Activated T-helper 9 cell treated with anti-CD3 and anti-CD28 coated beads, Interleukin-2, amount 50 U/mL, for 16 hours (primary cell): ENCODE results near the gene MPZL1.
"Not testable (repeated sequence)": the region's sequence is repeated elsewhere in the genome, so short reads cannot be mapped to it uniquely, and the experiment has no call there.

ENCODE experiments used
- DNase-seq: peaks from one replicate; pipeline ENCODE4 v3.0.0-alpha.2; 2020; ENCODE audit warnings: low read depth

The MPZL1 gene

DNA sequence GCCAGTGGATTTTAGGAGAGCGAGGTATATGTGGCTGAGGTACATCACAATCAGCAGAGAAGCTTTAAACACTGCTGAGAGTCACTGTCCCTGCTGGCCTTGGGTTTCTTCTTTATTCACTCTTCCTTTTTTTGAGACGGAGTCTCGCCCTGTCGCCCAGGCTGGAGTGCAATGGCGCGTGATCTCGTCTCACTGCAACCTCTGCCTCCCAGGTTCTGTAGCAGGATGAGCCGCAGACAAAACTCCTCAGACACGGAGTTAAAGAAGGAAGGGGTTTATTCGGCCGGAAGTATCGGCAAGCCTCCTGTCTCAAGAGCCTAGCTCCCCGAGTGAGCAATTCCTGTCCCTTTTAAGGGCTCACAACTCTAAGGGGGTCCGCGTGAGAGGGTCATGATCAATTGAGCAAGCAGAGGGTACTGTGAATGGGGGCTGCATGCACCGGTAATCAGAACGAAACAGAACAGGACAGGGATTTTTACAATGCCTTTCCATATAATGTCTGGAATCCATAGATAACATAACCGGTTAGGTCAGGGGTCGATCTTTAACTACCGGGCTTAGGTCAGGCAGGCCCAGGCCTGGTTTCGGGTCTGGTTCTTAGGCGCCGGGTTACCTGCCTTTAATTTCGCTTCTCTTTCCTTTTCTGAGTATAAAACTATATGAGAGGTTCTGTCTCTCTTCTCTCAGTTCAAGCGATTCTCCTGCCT is 1.9 kb upstream of the MPZL1 start:
- not testable (repeated sequence) for DNase-seq

DNA sequence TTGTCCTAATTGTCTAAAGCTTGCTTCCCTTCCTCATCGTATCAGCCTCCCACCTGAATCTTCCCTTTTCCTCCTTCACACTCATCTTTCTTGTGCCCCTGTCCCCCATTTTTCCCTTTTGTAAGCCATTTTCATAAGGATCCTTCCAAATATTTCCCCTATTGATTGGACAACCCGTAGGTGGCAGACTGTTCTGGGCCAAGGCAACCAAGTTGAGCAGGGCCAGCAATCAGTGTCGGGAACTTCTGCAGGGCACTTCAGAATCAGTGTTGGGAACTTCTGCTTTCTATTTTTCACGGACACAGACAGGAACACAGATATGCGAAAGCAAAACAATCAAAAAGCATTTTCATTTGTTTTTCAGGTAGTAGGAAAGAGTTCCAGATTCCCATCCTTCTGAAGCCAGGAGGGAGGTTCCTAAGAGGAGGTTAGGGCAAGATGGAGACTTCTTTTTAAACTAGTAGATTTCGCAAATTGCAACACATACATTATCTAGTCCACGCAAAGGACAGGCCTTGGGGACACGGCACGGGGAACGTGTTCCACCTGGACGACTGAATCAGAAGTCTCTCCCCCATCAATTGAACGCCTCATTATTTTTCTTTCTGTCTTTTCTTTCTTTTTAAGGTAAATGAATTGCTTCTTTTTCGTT is 691 bp upstream of the MPZL1 start:
- no peak for DNase-seq

DNA sequence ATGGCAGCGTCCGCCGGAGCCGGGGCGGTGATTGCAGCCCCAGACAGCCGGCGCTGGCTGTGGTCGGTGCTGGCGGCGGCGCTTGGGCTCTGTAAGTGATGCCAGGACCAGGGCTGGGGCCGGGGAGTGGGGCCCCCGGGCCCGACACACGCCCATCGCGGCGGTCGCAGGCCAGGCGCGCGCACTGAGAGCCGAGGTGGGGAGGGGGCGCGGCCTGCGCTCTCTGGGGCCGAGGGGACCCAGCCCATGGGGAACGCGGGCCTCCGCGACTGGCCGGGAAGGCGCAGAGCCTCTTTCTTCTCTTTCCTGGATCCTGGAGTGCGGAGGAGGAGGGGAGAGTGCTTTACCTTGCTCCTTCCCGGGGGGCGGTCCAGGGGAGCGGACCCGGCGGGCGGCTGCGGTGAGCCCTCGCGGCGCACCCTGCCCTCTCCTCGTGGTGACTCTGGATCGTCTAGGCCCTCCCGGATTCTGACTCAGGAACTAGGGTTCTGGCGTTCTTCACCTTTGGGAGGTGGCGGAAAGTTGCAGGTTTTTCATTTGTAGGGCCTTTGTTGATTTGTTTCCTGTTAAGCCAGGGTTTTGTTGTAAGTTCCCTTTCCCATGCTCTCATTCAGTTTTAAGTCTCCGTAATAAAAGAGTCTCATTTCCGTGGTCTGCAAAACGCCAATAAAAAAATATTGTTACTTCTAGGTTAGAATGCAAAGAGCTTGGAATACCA is 529 bp downstream of the MPZL1 start:
- peak; percentile 5 for DNase-seq

DNA sequence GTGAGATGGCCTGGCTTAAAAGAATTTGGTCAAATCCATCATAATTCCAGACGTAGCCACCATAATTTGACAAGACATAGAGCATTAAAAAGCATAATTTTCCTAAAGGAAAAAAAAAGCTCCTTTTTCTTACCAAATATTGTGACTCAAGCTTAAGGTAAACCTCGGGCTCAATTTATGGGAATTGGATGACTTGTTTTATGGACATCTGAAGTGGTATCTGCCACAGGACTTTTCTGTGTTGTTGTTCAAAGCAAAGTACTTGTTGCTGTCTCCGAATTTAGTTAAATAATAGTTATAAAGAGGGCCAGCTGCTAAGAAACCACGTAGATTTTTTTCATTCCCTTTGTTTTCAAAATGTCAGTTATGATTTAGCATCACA is 1.1 kb downstream of the MPZL1 start:
- DNase-seq: no peak

- DNase-seq: no peak
Observed at GRCh38 chr1:167723707-167724323, 2.0 kb downstream of the MPZL1 start.

DNA sequence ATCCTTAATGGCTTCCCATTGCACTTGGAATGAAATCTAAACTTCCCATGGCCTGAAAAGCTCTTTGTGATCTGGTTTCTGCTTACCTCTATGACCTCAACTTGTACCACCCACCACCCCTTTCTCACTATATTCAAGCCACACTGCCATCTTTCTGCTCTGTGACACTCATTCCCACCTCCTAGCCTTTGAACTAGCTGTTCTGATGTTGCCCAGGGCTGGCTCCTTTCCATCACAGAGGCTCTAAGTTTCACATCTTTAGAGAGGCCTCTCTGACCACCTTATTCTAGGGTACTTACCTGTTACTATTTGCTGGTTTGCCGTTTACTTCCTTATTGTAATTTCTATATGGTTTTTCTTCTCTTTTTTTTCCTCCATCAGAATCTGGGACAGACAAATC is 4.2 kb downstream of the MPZL1 start:
- DNase-seq: no peak

GRCh38 chr1:167728818-167729410 is 7.1 kb downstream of the MPZL1 start:
- DNase-seq: no peak

- no peak for DNase-seq
Observed at GRCh38 chr1:167734227-167734626, 12.4 kb downstream of the MPZL1 start.

DNA sequence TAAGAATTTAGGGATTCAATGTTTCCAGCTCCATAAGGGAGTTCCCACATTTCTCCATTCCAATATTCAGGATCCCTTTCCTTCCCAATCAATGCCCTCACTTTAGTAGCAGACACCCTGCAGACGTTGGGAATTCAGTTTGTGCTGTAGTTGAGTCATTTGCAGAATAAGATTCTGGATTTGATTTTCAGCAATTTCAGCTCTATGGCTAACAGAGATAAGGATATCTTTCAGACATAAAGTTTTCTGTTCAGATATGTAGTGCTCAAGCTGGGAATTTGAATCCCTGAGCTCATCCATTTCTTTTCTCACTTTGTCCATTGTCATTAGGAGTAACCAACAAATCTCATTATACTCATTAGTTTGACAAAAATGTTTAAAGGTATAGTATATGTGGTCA is 13.1 kb downstream of the MPZL1 start:
- DNase-seq: no peak

- DNase-seq: no peak
Observed at GRCh38 chr1:167737169-167737568, 15.4 kb downstream of the MPZL1 start.

DNA sequence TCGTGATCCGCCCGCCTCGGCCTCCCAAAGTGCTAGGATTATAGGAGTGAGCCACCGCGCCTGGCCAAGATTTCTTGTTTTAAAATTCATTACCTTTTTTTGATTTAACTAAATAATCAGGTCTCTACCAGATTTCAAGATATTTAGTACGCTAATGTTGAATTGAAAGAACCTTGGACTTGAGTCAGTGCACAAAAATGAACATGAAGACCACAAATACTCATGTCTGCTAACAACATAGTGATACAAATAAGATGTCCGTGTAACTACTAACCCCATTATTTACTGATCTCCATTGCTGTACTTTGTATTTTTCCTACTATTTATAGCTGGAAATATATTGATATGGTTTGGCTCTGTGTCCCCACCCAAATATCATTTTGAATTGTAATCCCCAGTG is 16.4 kb downstream of the MPZL1 start:
- no peak for DNase-seq

DNA sequence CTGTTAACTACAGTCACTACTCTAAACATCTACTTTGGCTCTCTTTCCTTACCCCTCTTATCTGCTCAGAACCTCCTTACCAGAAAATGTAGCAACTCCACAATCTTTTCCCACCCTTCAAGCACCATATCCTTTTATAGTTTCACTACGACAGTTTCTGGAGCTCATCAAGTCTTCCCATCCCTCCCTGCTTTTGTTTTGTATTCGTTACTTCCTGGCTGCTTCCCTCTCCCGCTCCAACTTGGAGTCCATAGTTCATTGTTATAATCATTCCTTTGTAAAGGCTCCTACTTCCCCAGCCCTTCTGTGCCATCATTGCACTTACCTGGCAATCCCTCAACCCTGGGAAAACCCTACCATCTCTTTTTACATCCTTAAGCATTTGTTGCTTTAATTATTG is 18.0 kb downstream of the MPZL1 start:
- no peak for DNase-seq

GRCh38 chr1:167741103-167741502 is 19.3 kb downstream of the MPZL1 start:
- not testable (repeated sequence) for DNase-seq

DNA sequence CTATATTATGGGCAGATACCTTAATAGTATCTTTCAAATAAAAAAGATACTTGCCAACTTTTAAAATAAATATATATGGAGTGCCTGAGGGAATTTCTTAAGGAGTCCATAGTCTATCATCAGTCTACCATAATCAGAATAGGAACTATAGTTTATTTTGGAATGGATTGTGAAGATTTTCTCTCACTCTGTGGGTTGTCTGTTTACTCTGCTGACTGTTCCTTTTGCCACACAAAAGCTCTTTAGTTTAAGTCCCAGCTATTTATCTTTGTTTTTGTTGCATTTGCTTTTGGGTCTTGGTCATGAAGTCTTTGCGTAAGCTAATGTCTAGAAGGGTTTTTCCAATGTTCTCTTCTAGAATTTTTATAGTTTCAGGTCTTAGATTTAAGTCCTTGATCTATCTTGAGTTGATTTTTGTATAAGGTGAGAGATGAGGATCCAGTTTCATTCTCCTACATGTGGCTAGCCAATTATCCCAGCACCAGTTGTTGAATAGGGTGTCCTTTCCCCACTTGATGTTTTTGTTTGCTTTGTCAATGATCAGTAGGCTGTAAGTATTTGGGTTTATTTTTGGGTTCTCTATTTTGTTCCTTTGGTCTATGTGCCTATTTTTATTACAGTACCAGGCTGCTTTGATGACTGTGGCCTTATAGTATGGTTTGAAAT is 20.7 kb downstream of the MPZL1 start:
- not testable (repeated sequence) for DNase-seq

DNA sequence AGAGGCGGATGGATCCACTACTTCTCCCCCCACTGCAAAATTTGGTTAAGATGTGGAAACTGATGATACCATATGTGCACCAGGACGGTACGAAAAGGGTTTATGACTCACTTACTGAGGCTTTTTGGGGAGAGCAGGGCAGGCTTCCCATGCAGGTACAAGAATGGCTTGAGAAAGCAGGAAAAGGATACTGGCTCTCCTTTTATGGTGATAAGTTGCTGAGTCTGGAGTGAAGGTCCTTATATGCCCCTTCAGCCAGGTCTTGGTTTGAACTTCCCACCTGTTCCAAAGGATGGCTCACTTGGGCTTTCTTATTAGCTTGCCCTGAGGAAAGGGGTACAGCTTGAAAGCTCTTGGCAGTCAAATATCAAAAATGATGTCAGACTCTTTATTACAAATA is 23.1 kb downstream of the MPZL1 start:
- no peak for DNase-seq

- DNase-seq: no peak
Observed at GRCh38 chr1:167746013-167746672, 24.4 kb downstream of the MPZL1 start.

DNA sequence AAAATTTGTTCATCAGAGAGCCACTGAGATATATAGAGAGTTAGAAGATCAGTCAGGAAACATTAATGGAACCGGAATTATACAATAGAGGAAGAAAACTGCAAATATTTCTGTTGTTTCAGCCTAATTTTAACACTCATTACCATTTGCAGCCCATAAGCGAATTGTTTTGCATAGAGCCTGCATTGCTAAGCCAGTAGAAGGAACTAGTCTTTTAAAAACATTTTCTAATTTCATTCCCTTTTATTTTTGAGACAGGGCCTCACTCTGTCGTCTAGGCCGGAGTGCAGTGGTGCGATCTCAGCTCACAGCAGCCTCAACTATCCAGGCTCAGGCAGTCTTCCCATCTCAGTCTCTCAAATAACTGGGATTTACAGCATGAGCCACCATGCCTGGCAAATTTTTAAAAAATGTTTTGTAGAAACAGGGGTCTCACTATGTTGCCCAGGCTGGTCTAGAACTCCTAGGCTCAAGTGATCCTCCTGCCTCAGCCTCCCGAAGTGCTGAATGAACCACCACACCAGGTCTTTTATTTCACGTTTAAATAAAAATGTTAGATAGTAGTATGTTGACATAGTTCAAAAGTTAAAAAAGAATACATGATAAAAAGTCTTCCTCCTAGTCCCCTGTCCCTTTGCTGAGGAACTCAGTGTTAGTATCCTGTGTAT is 25.3 kb downstream of the MPZL1 start:
- DNase-seq: no peak

GRCh38 chr1:167747988-167748387 is 26.2 kb downstream of the MPZL1 start:
- DNase-seq: no peak

DNA sequence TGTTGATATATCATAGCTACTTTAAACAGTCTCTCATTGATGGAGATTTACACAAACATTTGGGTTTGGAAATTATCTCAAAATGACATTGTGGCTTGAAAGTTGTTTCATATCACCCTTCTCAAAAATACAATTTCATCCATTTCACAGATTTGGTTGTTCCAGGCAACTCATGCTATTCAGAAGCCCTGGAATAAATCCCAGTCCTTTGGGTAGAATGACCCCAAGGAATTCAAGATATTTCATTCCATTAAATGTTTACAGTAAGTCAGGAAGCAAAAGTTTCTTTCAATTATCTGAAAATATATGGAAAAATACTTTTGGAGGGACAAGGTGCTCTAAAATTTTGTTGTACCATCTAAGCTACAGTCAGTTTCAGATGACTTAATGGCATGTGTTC is 27.1 kb downstream of the MPZL1 start:
- DNase-seq: no peak

- DNase-seq: no peak
Observed at GRCh38 chr1:167749741-167750140, 28.0 kb downstream of the MPZL1 start.

GRCh38 chr1:167750641-167751040 is 28.9 kb downstream of the MPZL1 start:
- DNase-seq: no peak
